GM19397 (cell line): ENCODE data around the gene NTN3.

Source experiments
- ATAC-seq: cut with Tn5 transposase; IDR thresholded peaks from one replicate; pipeline ENCODE4 v1.9.1; 2021; ENCODE audit warnings: mild to moderate bottlenecking, moderate library complexity; ENCODE audit not compliant: unreplicated experiment

The NTN3 gene

DNA sequence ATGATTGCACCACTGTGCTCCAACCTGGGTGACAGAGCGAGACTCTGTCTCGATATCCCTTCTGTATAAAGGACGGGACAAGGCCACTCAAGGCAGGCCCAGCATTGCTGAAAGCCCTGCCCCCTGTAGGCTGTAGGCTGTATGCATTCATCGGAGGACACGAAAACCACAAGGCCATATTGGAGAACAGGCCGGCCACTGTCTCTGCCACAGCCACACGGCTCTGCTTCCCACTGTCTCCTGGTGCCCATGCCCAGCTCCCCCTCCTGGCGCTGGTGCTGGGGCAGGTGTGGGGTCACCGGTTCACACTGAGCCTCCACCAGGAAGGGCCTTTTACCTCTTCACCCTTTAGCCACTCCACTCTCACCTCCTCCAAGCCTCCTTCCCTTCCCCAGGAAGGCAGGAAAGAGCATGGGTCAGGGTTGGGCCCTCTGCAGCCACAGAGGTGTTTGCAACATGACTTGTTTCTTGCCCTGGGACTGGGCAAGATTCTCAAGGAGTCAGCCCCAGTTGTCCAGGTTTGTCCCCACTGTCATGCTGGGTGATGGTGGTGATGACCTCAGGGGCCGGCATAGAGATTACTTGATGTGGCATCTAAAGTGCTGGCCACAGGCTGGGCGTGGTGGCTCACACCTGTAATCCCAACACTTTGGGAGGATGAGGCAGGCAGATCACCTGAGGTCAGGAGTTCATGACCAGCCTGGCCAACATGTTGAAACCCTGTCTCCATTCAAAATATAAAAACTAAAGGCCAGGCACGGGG is 5.3 kb upstream of the NTN3 start:
- ATAC-seq: no peak

DNA sequence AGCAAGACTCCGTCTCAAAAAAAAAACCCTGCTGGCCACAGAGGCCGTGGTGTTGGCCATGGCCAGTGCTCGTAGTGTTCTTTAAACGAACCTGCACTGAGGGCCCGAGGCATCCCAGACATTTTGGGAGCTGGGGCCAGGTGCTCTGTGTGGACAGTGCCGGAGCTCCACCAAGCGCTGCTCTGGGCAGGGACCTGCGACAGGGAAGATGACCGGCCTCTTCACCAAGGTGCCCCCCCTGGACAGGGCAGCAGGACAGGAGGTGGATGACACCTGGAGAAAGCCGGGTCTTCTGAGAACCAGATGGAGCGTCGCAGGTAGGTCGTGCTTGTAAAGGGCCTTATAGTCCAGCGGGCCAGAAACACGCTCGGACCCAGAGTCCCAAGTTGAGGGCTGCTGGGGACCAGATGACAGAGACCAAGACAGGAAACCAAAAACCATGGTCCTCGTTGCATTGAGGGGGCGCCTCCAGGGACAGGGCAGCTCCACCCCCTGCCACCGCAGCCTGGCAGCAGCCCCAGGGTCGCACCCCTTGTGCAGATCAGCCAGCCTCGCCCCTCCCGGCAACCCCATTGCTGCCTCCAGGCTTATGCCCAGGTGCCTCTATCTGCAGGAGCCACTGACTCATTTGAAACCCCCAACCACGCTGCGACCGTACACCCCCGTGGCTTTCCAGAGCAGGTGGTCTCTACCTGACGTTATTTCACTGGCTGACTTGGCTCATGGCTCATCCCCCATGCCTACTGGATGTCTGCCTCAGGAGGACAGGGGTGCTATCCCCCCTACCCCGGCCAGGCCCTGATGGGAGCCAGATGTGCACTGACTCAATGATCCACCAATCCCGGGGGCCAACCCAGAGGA is 4.2 kb upstream of the NTN3 start:
- no peak for ATAC-seq

DNA sequence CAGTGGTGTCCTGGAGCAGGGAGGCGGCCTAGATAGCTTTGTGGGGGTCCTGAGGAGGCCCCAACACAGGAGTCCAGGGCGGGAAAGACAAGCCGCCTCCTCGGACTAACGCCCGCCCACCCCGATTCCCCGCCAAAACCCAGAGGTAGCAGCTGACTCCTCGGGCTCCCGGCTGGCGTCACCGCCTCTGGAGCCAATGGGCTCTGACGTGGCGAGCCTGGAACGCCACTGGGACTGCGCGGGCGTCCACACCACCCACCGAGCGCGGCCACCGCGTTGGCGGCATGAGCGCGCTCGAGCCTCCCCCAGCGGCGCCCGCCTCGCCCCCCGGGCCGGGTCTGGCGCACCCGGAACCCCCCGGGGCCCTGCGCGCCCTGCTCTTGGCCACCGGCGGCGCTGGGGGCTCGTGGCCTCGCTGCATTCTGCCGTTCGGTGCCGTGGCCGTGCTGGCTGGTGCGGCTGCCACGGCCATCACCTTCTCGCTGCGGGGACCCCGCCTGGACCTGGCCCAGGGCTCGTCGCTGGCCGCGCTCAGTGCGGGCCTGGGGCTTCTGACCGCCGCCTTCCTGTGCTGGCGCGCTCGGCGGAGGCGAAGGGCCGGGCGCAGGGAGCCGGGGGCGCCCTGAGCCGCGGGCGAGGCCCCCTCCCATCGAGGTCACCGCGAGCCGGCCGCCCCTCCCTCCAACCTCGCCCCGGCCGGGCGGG is 3.4 kb upstream of the NTN3 start:
- no peak for ATAC-seq

DNA sequence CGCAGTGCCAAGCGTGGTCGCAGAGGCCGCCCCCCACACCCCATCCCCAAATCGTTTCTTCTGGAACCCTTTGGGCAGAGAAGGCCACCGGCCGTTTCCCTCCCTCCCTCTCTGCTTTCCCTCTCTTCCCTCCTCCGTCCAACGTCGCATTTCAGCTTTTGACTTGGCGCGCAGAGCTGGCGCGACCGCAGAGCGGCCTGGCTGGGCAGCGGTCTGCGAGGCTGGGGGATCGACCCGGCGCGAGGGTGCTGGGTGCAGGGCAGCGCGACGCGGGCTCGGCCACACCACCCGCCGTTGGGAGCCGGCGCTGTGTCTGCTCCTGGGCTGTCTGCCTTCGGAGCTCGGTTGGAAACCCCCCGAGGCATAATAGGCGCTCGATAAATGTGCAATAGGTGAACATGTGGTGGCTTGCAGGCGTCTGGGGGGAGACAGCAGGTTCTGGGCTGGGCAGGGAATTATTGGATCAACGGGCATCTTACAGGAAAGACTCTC is 2.8 kb upstream of the NTN3 start:
- no peak for ATAC-seq

DNA sequence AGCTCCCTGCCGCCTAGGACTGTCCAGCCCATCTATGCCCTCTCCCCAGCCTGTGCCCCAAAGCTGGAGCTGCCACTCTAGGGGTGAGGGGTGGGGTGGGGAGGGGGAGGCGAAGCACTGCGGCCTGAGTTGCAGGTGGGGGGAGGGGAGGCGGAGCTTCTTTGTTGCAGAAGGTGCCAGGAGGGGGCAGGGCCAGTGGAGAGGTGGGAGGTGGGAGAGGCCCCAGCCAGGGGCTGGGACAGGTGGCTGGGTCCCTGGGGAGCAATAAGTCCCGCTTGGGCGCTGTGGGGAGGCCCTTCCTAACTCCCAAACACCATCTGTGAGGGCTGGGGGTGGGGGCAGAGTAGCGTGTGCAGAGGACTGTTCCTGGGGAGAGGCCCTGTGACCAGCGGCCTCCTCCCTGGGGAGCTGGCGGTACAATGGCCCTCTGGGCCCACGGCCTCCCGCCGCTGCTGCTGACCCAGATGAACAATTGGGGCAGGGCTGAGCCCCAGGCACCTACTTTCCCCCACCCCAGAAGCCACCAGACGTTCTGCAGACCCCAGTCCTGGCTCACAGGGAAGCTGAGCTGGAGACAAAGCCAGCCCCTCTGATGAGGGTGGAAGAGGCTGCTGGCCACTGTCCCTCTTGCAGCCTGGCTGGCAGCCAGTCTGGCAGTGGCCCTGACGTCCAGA is 2.2 kb upstream of the NTN3 start:
- no peak for ATAC-seq

DNA sequence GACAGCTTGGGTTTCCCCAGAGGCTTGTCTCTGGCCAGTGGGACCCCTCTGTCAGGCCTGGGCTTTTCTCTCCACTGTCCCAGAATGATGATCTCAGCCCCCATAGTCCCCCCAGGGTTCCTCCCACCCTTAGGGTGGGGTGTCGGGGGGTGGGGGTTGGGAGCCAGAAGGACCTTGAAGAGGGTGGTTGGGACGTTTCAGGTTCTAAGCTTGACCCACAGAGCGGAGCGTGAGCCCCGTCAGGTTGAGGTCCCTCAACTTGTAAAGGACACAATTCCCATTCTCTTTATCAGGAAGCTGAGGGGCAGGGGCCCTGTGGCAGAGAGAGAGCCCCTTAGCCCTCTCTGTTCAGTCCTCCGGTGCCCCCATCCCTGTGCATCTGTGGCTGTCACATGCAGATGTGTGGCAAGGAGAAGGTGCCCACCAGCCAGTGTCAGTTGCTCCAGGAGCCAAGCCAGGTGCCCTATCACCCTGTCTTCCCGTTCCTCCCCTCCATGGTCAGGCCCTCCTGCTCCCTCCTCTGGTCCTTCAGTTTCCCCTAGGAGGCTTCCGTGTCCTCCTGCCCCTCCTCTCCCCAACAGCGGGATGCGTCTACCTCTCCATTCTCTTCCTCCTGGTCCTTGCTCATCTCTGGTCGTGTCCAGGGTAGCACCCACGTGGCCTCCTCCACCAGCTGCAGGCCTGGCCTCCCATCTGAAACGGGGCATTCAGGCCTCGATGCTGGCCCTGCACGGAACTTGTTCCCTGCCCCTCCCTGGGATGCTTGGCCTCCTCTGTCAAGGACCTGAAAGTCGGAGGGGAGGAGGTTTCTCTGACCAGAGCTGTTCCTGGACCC is 1.5 kb upstream of the NTN3 start:
- ATAC-seq: no peak

- no peak for ATAC-seq
Measured at GRCh38 chr16:2470234-2470601, 879 bp upstream of the NTN3 start.

GRCh38 chr16:2470603-2471015 is 488 bp upstream of the NTN3 start:
- ATAC-seq: no peak

DNA sequence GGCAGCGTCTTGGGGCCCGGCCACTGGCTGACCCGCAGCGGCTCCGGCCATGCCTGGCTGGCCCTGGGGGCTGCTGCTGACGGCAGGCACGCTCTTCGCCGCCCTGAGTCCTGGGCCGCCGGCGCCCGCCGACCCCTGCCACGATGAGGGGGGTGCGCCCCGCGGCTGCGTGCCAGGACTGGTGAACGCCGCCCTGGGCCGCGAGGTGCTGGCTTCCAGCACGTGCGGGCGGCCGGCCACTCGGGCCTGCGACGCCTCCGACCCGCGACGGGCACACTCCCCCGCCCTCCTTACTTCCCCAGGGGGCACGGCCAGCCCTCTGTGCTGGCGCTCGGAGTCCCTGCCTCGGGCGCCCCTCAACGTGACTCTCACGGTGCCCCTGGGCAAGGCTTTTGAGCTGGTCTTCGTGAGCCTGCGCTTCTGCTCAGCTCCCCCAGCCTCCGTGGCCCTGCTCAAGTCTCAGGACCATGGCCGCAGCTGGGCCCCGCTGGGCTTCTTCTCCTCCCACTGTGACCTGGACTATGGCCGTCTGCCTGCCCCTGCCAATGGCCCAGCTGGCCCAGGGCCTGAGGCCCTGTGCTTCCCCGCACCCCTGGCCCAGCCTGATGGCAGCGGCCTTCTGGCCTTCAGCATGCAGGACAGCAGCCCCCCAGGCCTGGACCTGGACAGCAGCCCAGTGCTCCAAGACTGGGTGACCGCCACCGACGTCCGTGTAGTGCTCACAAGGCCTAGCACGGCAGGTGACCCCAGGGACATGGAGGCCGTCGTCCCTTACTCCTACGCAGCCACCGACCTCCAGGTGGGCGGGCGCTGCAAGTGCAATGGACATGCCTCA is 773 bp downstream of the NTN3 start:
- no peak for ATAC-seq

DNA sequence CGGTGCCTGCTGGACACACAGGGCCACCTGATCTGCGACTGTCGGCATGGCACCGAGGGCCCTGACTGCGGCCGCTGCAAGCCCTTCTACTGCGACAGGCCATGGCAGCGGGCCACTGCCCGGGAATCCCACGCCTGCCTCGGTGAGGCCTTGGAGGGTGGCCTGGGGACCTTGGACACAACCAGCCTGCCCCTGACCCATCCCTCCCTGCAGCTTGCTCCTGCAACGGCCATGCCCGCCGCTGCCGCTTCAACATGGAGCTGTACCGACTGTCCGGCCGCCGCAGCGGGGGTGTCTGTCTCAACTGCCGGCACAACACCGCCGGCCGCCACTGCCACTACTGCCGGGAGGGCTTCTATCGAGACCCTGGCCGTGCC is 1.4 kb downstream of the NTN3 start:
- no peak for ATAC-seq

- ATAC-seq: no peak
Measured at GRCh38 chr16:2472885-2473445, 1.9 kb downstream of the NTN3 start.

- ATAC-seq: no peak
Measured at GRCh38 chr16:2473446-2473926, 2.4 kb downstream of the NTN3 start.

- ATAC-seq: peak; percentile 19
Measured at GRCh38 chr16:2473999-2474876, 3.1 kb downstream of the NTN3 start.

GRCh38 chr16:2474877-2475412 is 3.8 kb downstream of the NTN3 start, which contains the start of gene TBC1D24:
TSS of gene TBC1D24 (plus strand) at chr16:2475127. CDS start at chr16:2496149, 21,022 bp downstream.
- peak; percentile 52 for ATAC-seq

DNA sequence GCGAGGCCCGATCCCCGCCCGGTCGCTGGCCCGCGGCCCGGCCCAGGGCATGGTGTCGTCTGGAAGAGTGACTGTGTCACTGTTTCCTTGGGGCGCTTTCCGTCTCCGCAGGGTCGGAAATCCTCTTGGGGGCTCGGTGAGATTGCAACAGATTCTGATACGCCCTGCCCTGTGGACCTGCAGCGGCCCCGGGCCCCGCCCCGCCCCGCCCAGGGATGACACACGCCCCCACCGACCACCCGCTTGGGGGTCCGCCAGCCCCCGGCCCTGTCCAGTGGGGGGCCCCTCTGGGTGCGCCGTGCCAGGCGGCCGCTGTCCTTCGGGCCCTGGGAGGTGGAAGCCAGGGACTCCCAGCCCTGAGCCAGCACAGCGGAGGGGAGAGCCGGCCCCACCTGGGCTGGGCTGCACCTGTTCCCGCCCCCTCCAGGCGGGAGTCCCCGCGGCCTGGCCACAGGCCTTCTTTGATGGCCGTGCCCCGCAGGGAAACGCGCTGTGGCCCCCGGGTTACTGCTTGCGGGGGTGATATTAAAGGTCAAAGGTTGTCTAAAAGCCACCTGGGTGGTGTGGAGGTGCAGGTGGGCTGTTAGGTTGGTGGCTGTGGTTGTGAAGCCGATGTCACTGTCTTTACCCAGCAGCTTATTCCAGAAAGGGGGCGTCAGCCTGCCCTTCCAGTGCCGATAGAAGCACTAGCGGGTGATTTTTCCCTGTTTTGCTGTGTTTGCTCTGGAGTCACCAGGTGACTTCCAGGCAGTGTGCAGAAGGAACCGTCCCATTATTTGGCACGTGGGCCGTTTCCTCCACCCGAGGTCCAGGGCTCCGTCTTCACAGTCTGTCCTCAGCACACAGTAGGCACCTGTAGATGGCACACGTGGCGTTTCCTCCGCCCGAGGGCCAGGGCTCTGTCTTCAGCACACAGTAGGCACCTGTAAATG is 4.6 kb downstream of the NTN3 start:
- peak; percentile 1 for ATAC-seq

DNA sequence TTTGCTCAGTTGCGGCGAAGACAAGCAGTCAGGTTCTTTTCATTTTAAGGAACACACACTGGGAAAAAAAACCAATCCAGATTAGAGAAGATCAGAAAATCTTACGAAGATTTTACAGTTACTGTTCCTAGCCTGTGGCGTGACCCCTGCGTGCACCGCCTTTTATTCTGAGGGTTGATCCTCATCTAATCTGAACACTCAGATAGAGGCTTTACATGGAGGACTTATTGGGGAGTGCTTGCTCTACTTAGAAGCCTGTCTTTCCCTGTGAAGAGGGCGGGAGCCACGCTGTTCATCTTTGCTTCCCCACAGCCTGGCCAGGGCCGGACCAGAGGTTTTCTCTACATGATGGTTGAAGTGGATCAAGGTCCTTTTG is 5.2 kb downstream of the NTN3 start:
- no peak for ATAC-seq
